Ovary (tissue), 3 donors: Measurements from ENCODE around the gene ANKRD31.

ENCODE experiments used
- CTCF ChIP-seq, 3 donors: fragments of 450-650 bp in 2 of 3; fragments of 200-600 bp in 1 of 3; IDR thresholded peaks; one replicate each; pipeline versions ENCODE4 v1.5.1 to v1.8.0; 2016 to 2022; ENCODE audit warnings: antibody characterized with exemption in 3 of 3, mild to moderate bottlenecking in 1 of 3
- POLR2A ChIP-seq: fragments of 450-650 bp; IDR thresholded peaks from one replicate; pipeline ENCODE4 v1.6.1; 2017; ENCODE audit warnings: antibody characterized with exemption, mild to moderate bottlenecking, moderate library complexity
- donor health status: DM: no; HTN: no; CAD: no.

DNA sequence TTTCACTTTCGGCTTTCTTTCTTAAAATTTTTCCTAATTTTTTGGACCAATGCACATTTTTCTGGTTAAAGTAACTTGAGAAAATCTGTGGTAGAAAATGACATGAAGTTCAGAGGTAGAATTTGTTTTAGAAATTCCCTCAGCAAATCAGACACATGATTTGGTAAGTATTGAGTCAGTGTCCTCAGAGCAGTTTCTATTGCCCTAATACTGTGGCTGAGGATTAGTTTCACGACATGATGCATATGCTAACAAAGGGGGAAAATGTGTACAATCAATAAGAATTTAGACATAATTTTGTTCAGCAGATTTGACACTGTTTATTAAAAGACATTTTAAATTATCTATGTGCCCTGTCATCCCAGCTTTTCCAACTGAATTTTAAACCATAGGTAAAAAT lies 128.2 kb downstream of the ANKRD31 start:
- no peak for TF ChIP-seq POLR2A
- TF ChIP-seq CTCF (IDR thresholded peaks at IDR 0.05) = no peak
